Dendritic cell treated with granulocyte-macrophage colony-stimulating factor and Interleukin-4, amounts not matched to agents 40 ng/mL and 50 ng/mL, for 4 days (primary cell): ENCODE measurements around the gene AGBL4.
"Not testable (repeated sequence)": the region's sequence is repeated elsewhere in the genome, so short reads cannot be mapped to it uniquely, and the experiment has no call there.

Experiments
- H3K27ac Mint-ChIP-seq: one replicate; pipeline ENCODE4 v1.8.0; 2022; ENCODE audit warnings: mild to moderate bottlenecking, mixed read lengths
- H3K27me3 Mint-ChIP-seq: one replicate; pipeline ENCODE4 v1.8.0; 2022; ENCODE audit warnings: mild to moderate bottlenecking, mixed read lengths
- H3K36me3 Mint-ChIP-seq: one replicate; pipeline ENCODE4 v1.8.0; 2022; ENCODE audit warnings: low read depth, mixed read lengths
- H3K4me1 Mint-ChIP-seq: one replicate; pipeline ENCODE4 v1.8.0; 2022; ENCODE audit warnings: low read depth, mixed read lengths
- H3K4me3 Mint-ChIP-seq: one replicate; pipeline ENCODE4 v1.8.0; 2022; ENCODE audit warnings: mild to moderate bottlenecking, moderate library complexity, mixed read lengths
- H3K9me3 Mint-ChIP-seq: one replicate; pipeline ENCODE4 v1.8.0; 2022; ENCODE audit warnings: mixed read lengths
- intact Hi-C: fragments of 100-400 bp; cut with micrococcal nuclease; formaldehyde crosslinking; loops from one replicate; pipeline ENCODE4 v1.15.0; 2022

AGBL4 gene

GRCh38 chr1:49842596-49842995 is 181.2 kb downstream of the AGBL4 start:
- Mint-ChIP-seq H3K4me3 (no peak overlapping the region), H3K36me3 (no peaks in the 10 kb centered on the region), H3K9me3 (peaks cover 69% of the 10 kb centered on the region), H3K27ac (no peak overlapping the region), H3K4me1 (no peaks in the 10 kb centered on the region), H3K27me3 (no peaks in the 10 kb centered on the region)
- intact Hi-C loops = no loop called here

- Mint-ChIP-seq H3K4me3 (no peak overlapping the region), H3K27ac (no peak overlapping the region), H3K36me3 (no peaks in the 10 kb centered on the region), H3K27me3 (no peaks in the 10 kb centered on the region), H3K9me3 (peaks cover 68% of the 10 kb centered on the region), H3K4me1 (no peaks in the 10 kb centered on the region)
- intact Hi-C loops = no loop called here
These were observed 182.0 kb downstream of the AGBL4 start for GRCh38 chr1:49841767-49842166.

- Mint-ChIP-seq H3K4me1 (no peaks in the 10 kb centered on the region), H3K36me3 (no peaks in the 10 kb centered on the region), H3K27ac (no peak overlapping the region), H3K27me3 (no peaks in the 10 kb centered on the region), H3K4me3 (no peak overlapping the region), H3K9me3 (peaks cover 12% of the 10 kb centered on the region)
- intact Hi-C loops = no loop called here
These were observed 199.5 kb downstream of the AGBL4 start for GRCh38 chr1:49824261-49824660.

- Mint-ChIP-seq H3K27me3 (no peaks in the 10 kb centered on the region), H3K4me3 (no peak overlapping the region), H3K4me1 (no peaks in the 10 kb centered on the region), H3K36me3 (no peaks in the 10 kb centered on the region), H3K9me3 (no peaks in the 10 kb centered on the region), H3K27ac (no peak overlapping the region)
- intact Hi-C loops = no loop called here
These were observed 206.1 kb downstream of the AGBL4 start for GRCh38 chr1:49817681-49818080.

- H3K4me3 Mint-ChIP-seq, H3K36me3 Mint-ChIP-seq, H3K27ac Mint-ChIP-seq, H3K9me3 Mint-ChIP-seq, H3K27me3 Mint-ChIP-seq, intact Hi-C loops, H3K4me1 Mint-ChIP-seq: not testable (repeated sequence)
These were observed 236.7 kb downstream of the AGBL4 start for GRCh38 chr1:49787013-49787412.

- Mint-ChIP-seq H3K4me3 (no peak overlapping the region), H3K27ac (no peak overlapping the region), H3K9me3 (peaks cover 43% of the 10 kb centered on the region), H3K36me3 (no peaks in the 10 kb centered on the region), H3K4me1 (no peaks in the 10 kb centered on the region), H3K27me3 (no peaks in the 10 kb centered on the region)
- intact Hi-C loops = no loop called here
These were observed 258.7 kb downstream of the AGBL4 start for GRCh38 chr1:49765034-49765433.

- peaks cover 68% of the 10 kb centered on the region for H3K9me3 Mint-ChIP-seq
- intact Hi-C loops = not testable (repeated sequence)
These were observed 285.6 kb downstream of the AGBL4 start for GRCh38 chr1:49738118-49738517.

GRCh38 chr1:49728377-49728776 is 295.4 kb downstream of the AGBL4 start:
- Mint-ChIP-seq H3K9me3 (peaks cover 36% of the 10 kb centered on the region), H3K4me3 (no peak overlapping the region), H3K36me3 (no peaks in the 10 kb centered on the region), H3K27me3 (no peaks in the 10 kb centered on the region), H3K4me1 (no peaks in the 10 kb centered on the region), H3K27ac (no peak overlapping the region)
- intact Hi-C loops = no loop called here

More at GRCh38 chr1:49738118-49738517, 285.6 kb downstream of the AGBL4 start:
- H3K4me1 Mint-ChIP-seq, H3K27ac Mint-ChIP-seq, H3K4me3 Mint-ChIP-seq, H3K36me3 Mint-ChIP-seq, H3K27me3 Mint-ChIP-seq: not testable (repeated sequence)

- H3K36me3 Mint-ChIP-seq = no peaks in the 10 kb centered on the region
- H3K27me3 Mint-ChIP-seq = no peaks in the 10 kb centered on the region
- H3K27ac Mint-ChIP-seq = no peak overlapping the region
- intact Hi-C loops = no loop called here
- peaks cover 17% of the 10 kb centered on the region for H3K9me3 Mint-ChIP-seq
- no peak overlapping the region for H3K4me3 Mint-ChIP-seq
- H3K4me1 Mint-ChIP-seq = no peaks in the 10 kb centered on the region
These were observed 300.1 kb downstream of the AGBL4 start for GRCh38 chr1:49723662-49724061.

- Mint-ChIP-seq H3K4me1 (no peaks in the 10 kb centered on the region), H3K27ac (no peak overlapping the region), H3K27me3 (no peaks in the 10 kb centered on the region), H3K36me3 (no peaks in the 10 kb centered on the region), H3K4me3 (no peak overlapping the region), H3K9me3 (peaks cover 15% of the 10 kb centered on the region)
- intact Hi-C loops = no loop called here
These were observed 329.4 kb downstream of the AGBL4 start for GRCh38 chr1:49694251-49694827.

- H3K27me3 Mint-ChIP-seq = no peaks in the 10 kb centered on the region
- H3K27ac Mint-ChIP-seq = no peak overlapping the region
- H3K9me3 Mint-ChIP-seq = peaks cover 21% of the 10 kb centered on the region
- no peaks in the 10 kb centered on the region for H3K4me1 Mint-ChIP-seq
- H3K4me3 Mint-ChIP-seq = no peak overlapping the region
- no peaks in the 10 kb centered on the region for H3K36me3 Mint-ChIP-seq
- intact Hi-C loops = no loop called here
These were observed 337.6 kb downstream of the AGBL4 start for GRCh38 chr1:49686107-49686506.

- Mint-ChIP-seq H3K27ac (no peak overlapping the region), H3K4me1 (no peaks in the 10 kb centered on the region), H3K27me3 (no peaks in the 10 kb centered on the region), H3K36me3 (no peaks in the 10 kb centered on the region), H3K4me3 (no peak overlapping the region), H3K9me3 (peaks cover 19% of the 10 kb centered on the region)
- intact Hi-C loops = no loop called here
These were observed 346.0 kb downstream of the AGBL4 start for GRCh38 chr1:49677706-49678105.

- H3K4me1 Mint-ChIP-seq = no peaks in the 10 kb centered on the region
- peaks cover 19% of the 10 kb centered on the region for H3K9me3 Mint-ChIP-seq
- no peak overlapping the region for H3K27ac Mint-ChIP-seq
- intact Hi-C loops = no loop called here
- H3K36me3 Mint-ChIP-seq = no peaks in the 10 kb centered on the region
- H3K4me3 Mint-ChIP-seq = no peak overlapping the region
- H3K27me3 Mint-ChIP-seq = no peaks in the 10 kb centered on the region
These were observed 372.6 kb downstream of the AGBL4 start for GRCh38 chr1:49651136-49651535.

- Mint-ChIP-seq H3K36me3 (no peaks in the 10 kb centered on the region), H3K4me3 (no peak overlapping the region), H3K27ac (no peak overlapping the region), H3K27me3 (no peaks in the 10 kb centered on the region), H3K4me1 (no peaks in the 10 kb centered on the region), H3K9me3 (peaks cover 21% of the 10 kb centered on the region)
- intact Hi-C loops = no loop called here
These were observed 393.6 kb downstream of the AGBL4 start for GRCh38 chr1:49630156-49630555.

GRCh38 chr1:49627781-49628180 is 396.0 kb downstream of the AGBL4 start:
- Mint-ChIP-seq H3K4me1 (no peaks in the 10 kb centered on the region), H3K36me3 (no peaks in the 10 kb centered on the region), H3K9me3 (peaks cover 21% of the 10 kb centered on the region), H3K4me3 (no peak overlapping the region), H3K27ac (no peak overlapping the region), H3K27me3 (no peaks in the 10 kb centered on the region)
- intact Hi-C loops = no loop called here
